C4-2B (cell line): Measurements from ENCODE around the gene TGFBR2.

Experiments used
- CTCF ChIP-seq: fragments of 450-650 bp; conservative IDR thresholded peaks from 2 replicates; pipeline ENCODE4 v1.5.1; 2017; ENCODE audit warnings: mild to moderate bottlenecking
- ZFX ChIP-seq: fragments of 450-650 bp; IDR thresholded peaks from 2 replicates; pipeline ENCODE4 v1.6.1; 2017

GRCh38 chr3:30657914-30658313, 51.5 kb downstream of the TGFBR2 start:
- TF ChIP-seq CTCF: no peak
- no peak for TF ChIP-seq ZFX
